T-cell (primary cell): ENCODE results near the gene PMEPA1. TPM values are rescaled to one million over a fixed set of nuclear protein-coding genes. Genes with fewer than 3 reads are reported as not detected.

Source experiments
- ATAC-seq, 4 experiments: fragments of 200-7000 bp in 3 of 4; fragments of 150-1000 bp in 1 of 4; cut with Tn5 transposase; replicated peaks in 1 of 4; 1 replicate in 3 of 4; 2 replicates in 1 of 4; pipeline ENCODE4 v1.10.0; 2021; ENCODE audit warnings: moderate library complexity in 3 of 4, mild to moderate bottlenecking in 2 of 4, moderate number of reproducible peaks in 1 of 4
- CTCF ChIA-PET, 2 donors: fragments of 300-600 bp; sonication (Branson Sonifier 250); formaldehyde crosslinking; loops; one replicate each; lab custom pipeline; 2022; ENCODE audit warnings: antibody characterized with exemption in 2 of 2; lab: Charles Lee
- POLR2A ChIA-PET, 2 donors: fragments of 300-600 bp; sonication (Branson Sonifier 250); formaldehyde crosslinking; loops; one replicate each; lab custom pipeline; 2022; ENCODE audit warnings: antibody characterized with exemption in 2 of 2; lab: Charles Lee
- DNase-seq, 35 experiments: peaks; one replicate each; pipeline versions ENCODE4 v3.0.0 to v3.0.0-alpha.2; 2013 to 2023
- H3K27ac ChIP-seq: one replicate; pipeline ENCODE4 v1.5.1; 2013; ENCODE audit warnings: low read length
- H3K27me3 ChIP-seq, 2 experiments: replicated peaks in 1 of 2; 1 replicate in 1 of 2; 2 replicates in 1 of 2; pipeline versions ENCODE4 v1.6.1 to v1.7.0; 2013; ENCODE audit warnings: low read length in 1 of 2, mixed read lengths in 1 of 2; ENCODE audit not compliant: control insufficient read depth in 2 of 2, insufficient read depth in 2 of 2; ENCODE audit errors: extremely low read depth in 1 of 2
- H3K36me3 ChIP-seq, 2 donors: 1 replicate in 1 of 2; 2 replicates in 1 of 2; pipeline versions ENCODE4 v1.6.1 to v1.7.0; 2013; ENCODE audit warnings: low read length in 1 of 2; ENCODE audit not compliant: control insufficient read depth in 2 of 2, insufficient read depth in 1 of 2; ENCODE audit errors: extremely low read depth in 1 of 2
- H3K4me1 ChIP-seq, 2 experiments: 1 replicate in 1 of 2; 2 replicates in 1 of 2; pipeline versions ENCODE4 v1.6.1 to v1.7.0; 2013; ENCODE audit warnings: low read length in 2 of 2, mixed read lengths in 1 of 2; ENCODE audit not compliant: insufficient read depth in 2 of 2, control insufficient read depth in 1 of 2; ENCODE audit errors: extremely low read depth in 1 of 2
- H3K4me3 ChIP-seq, 2 donors: 1 replicate in 1 of 2; 2 replicates in 1 of 2; pipeline versions ENCODE4 v1.5.1 to v1.7.0; 2013; ENCODE audit warnings: mild to moderate bottlenecking in 2 of 2, low read length in 1 of 2, moderate library complexity in 1 of 2; ENCODE audit not compliant: control insufficient read depth in 1 of 2; ENCODE audit errors: extremely low read depth in 1 of 2
- H3K9me3 ChIP-seq: 2 replicates; pipeline ENCODE4 v1.7.0; 2013
- H3K27ac Mint-ChIP-seq, 2 donors: one replicate each; pipeline ENCODE4 v1.8.0; 2020 to 2021; ENCODE audit warnings: mild to moderate bottlenecking in 2 of 2, mixed read lengths in 2 of 2
- H3K27me3 Mint-ChIP-seq, 2 donors: one replicate each; pipeline ENCODE4 v1.8.0; 2021 to 2022; ENCODE audit warnings: mixed read lengths in 2 of 2
- H3K36me3 Mint-ChIP-seq: one replicate; pipeline ENCODE4 v1.8.0; 2021; ENCODE audit warnings: mixed read lengths
- H3K4me1 Mint-ChIP-seq, 3 donors: one replicate each; pipeline ENCODE4 v1.8.0; 2020 to 2022; ENCODE audit warnings: mixed read lengths in 3 of 3, mild to moderate bottlenecking in 1 of 3
- H3K4me3 Mint-ChIP-seq, 3 donors: one replicate each; pipeline ENCODE4 v1.8.0; 2020 to 2022; ENCODE audit warnings: mild to moderate bottlenecking in 3 of 3, mixed read lengths in 3 of 3, moderate library complexity in 3 of 3
- H3K9me3 Mint-ChIP-seq, 3 donors: one replicate each; pipeline ENCODE4 v1.8.0; 2020 to 2022; ENCODE audit warnings: mixed read lengths in 3 of 3
- WGBS: methylation state at CpG from one replicate; pipeline ENCODE4 v1.1.5; 2013; ENCODE audit warnings: missing lambda C conversion rate; ENCODE audit not compliant: insufficient coverage; 5-methylcytosine and 5-hydroxymethylcytosine counted together
- total RNA-seq, 35 experiments: library from RNA in 6 of 35; stranded (reverse) in 6 of 35; fragments of 120-200 nt in 1 of 35; gene quantifications; one replicate each; pipeline versions ENCODE4 v1.2.1 to v1.2.4 and lab custom pipeline; 2013 to 2026

Gene PMEPA1
- total RNA-seq, 5 donors from 2014 or later (not counting 1 experiment from before 2014, with no cell fraction given) = 6.0 to 30.4 (median 21.7) TPM

- no peak overlapping the region for H3K4me3 Mint-ChIP-seq
- H3K9me3 Mint-ChIP-seq = no peaks in the 10 kb centered on the region
- Histone ChIP-seq H3K27ac (no peak overlapping the region), H3K9me3 (no peaks in the 10 kb centered on the region), H3K4me3 (no peak overlapping the region), H3K4me1 (no peaks in the 10 kb centered on the region), H3K27me3 (peaks cover 0 to 51% of the 10 kb centered on the region in 2 experiments), H3K36me3 (no peaks in the 10 kb centered on the region)
- H3K27me3 Mint-ChIP-seq = peaks cover 23 to 31% of the 10 kb centered on the region in 2 donors
- WGBS = 67% methylated on average over 1 of the region's 2 CpGs
- ChIA-PET CTCF (no interaction called here), POLR2A (no interaction called here)
- H3K4me1 Mint-ChIP-seq = no peaks in the 10 kb centered on the region
- DNase-seq (no peak), ATAC-seq (no peak)
- no peak overlapping the region for H3K27ac Mint-ChIP-seq
- H3K36me3 Mint-ChIP-seq = no peaks in the 10 kb centered on the region
Measured at GRCh38 chr20:57738053-57738452, 28.2 kb upstream of the PMEPA1 start.

- ChIA-PET CTCF (no interaction called here), POLR2A (no interaction called here)
- Mint-ChIP-seq H3K9me3 (no peaks in the 10 kb centered on the region), H3K4me3 (no peak overlapping the region), H3K27ac (no peak overlapping the region), H3K4me1 (no peaks in the 10 kb centered on the region), H3K36me3 (no peaks in the 10 kb centered on the region), H3K27me3 (peaks cover 21 to 31% of the 10 kb centered on the region in 2 donors)
- no peaks in the 10 kb centered on the region for H3K36me3 ChIP-seq
- no peaks in the 10 kb centered on the region for H3K9me3 ChIP-seq
- peaks cover 0 to 46% of the 10 kb centered on the region in 2 experiments for H3K27me3 ChIP-seq
- no peaks in the 10 kb centered on the region for H3K4me1 ChIP-seq
- ATAC-seq (no peak), DNase-seq (no peak)
- H3K4me3 ChIP-seq = no peak overlapping the region
- H3K27ac ChIP-seq = no peak overlapping the region
- 68% methylated on average over 4 of the region's 4 CpGs for WGBS
Measured at GRCh38 chr20:57737349-57737748, 27.5 kb upstream of the PMEPA1 start.

GRCh38 chr20:57736738-57737347, 27.0 kb upstream of the PMEPA1 start:
- Histone ChIP-seq H3K4me1 (no peaks in the 10 kb centered on the region), H3K9me3 (no peaks in the 10 kb centered on the region), H3K36me3 (no peaks in the 10 kb centered on the region), H3K27ac (no peak overlapping the region), H3K4me3 (no peak overlapping the region), H3K27me3 (peaks cover 0 to 43% of the 10 kb centered on the region in 2 experiments)
- H3K27ac Mint-ChIP-seq = no peak overlapping the region
- ChIA-PET POLR2A (no interaction called here), CTCF (no interaction called here)
- 65% methylated on average over 10 of the region's 10 CpGs for WGBS
- H3K4me1 Mint-ChIP-seq = no peaks in the 10 kb centered on the region
- H3K27me3 Mint-ChIP-seq = peaks cover 16 to 28% of the 10 kb centered on the region in 2 donors
- no peaks in the 10 kb centered on the region for H3K36me3 Mint-ChIP-seq
- DNase-seq = no peak
- H3K9me3 Mint-ChIP-seq = no peaks in the 10 kb centered on the region
- no peak for ATAC-seq
- no peak overlapping the region for H3K4me3 Mint-ChIP-seq

- Mint-ChIP-seq H3K27ac (no peak overlapping the region), H3K4me3 (no peak overlapping the region), H3K4me1 (no peaks in the 10 kb centered on the region), H3K36me3 (no peaks in the 10 kb centered on the region), H3K27me3 (peaks cover 12 to 24% of the 10 kb centered on the region in 2 donors), H3K9me3 (no peaks in the 10 kb centered on the region)
- peaks cover 0 to 42% of the 10 kb centered on the region in 2 experiments for H3K27me3 ChIP-seq
- H3K4me3 ChIP-seq = no peak overlapping the region
- DNase-seq (no peak), ATAC-seq (no peak)
- 69% methylated on average over 3 of the region's 8 CpGs for WGBS
- H3K36me3 ChIP-seq = no peaks in the 10 kb centered on the region
- no peaks in the 10 kb centered on the region for H3K4me1 ChIP-seq
- H3K9me3 ChIP-seq = no peaks in the 10 kb centered on the region
- ChIA-PET CTCF (no interaction called here), POLR2A (no interaction called here)
- H3K27ac ChIP-seq = no peak overlapping the region
Measured at GRCh38 chr20:57735831-57736737, 26.3 kb upstream of the PMEPA1 start.

- no peak for ATAC-seq
- CTCF ChIA-PET = no interaction called here
- H3K4me1 Mint-ChIP-seq = no peaks in the 10 kb centered on the region
- WGBS = 91% methylated on average over 4 of the region's 6 CpGs
- no peak overlapping the region for H3K4me3 ChIP-seq
- no peaks in the 10 kb centered on the region for H3K36me3 ChIP-seq
- no peak overlapping the region for H3K27ac Mint-ChIP-seq
- H3K4me1 ChIP-seq = no peaks in the 10 kb centered on the region
- no peak overlapping the region for H3K4me3 Mint-ChIP-seq
- no peaks in the 10 kb centered on the region for H3K9me3 ChIP-seq
- peaks cover 0 to 52% of the 10 kb centered on the region in 2 experiments for H3K27me3 ChIP-seq
- peaks cover 15 to 24% of the 10 kb centered on the region in 2 donors for H3K27me3 Mint-ChIP-seq
- H3K9me3 Mint-ChIP-seq = no peaks in the 10 kb centered on the region
- no peak overlapping the region for H3K27ac ChIP-seq
- no peak for DNase-seq
- no peaks in the 10 kb centered on the region for H3K36me3 Mint-ChIP-seq
- POLR2A ChIA-PET = no interaction called here
Measured at GRCh38 chr20:57734754-57735153, 24.9 kb upstream of the PMEPA1 start.

- ChIA-PET POLR2A (interaction anchor here in 1 of 2 donors (0.5 kb wide), 1 partner anchor 1135 kb away, joined by 6 read pairs; no protein-coding TSS in a partner anchor), CTCF (no interaction called here)
- ATAC-seq (no peak), DNase-seq (no peak)
- no peaks in the 10 kb centered on the region for H3K36me3 ChIP-seq
- H3K4me3 Mint-ChIP-seq = no peak overlapping the region
- H3K27me3 ChIP-seq = peaks cover 0 to 59% of the 10 kb centered on the region in 2 experiments
- no peaks in the 10 kb centered on the region for H3K9me3 ChIP-seq
- 10% methylated on average over 1 of the region's 4 CpGs for WGBS
- no peak overlapping the region for H3K27ac ChIP-seq
- no peak overlapping the region for H3K4me3 ChIP-seq
- no peaks in the 10 kb centered on the region for H3K4me1 Mint-ChIP-seq
- H3K9me3 Mint-ChIP-seq = no peaks in the 10 kb centered on the region
- no peaks in the 10 kb centered on the region for H3K4me1 ChIP-seq
- no peaks in the 10 kb centered on the region for H3K36me3 Mint-ChIP-seq
- no peak overlapping the region for H3K27ac Mint-ChIP-seq
- H3K27me3 Mint-ChIP-seq = peaks cover 19 to 20% of the 10 kb centered on the region in 2 donors
Measured at GRCh38 chr20:57732226-57732625, 22.4 kb upstream of the PMEPA1 start.
